Ovary (tissue), 9 donors: ENCODE data around the gene LHX2. TPM values are rescaled to one million over a fixed set of nuclear protein-coding genes. Genes with fewer than 3 reads are reported as not detected.

Experiments
- DNase-seq, 5 donors: peaks; one replicate each; pipeline ENCODE4 v3.0.0-alpha.2; 2019 to 2020
- H3K27ac ChIP-seq, 2 donors: fragments of 200-600 bp; one replicate each; pipeline versions ENCODE4 v1.5.1 to v1.8.0; 2019 to 2022
- H3K27me3 ChIP-seq: fragments of 200-600 bp; one replicate; pipeline ENCODE4 v1.8.0; 2022
- H3K36me3 ChIP-seq: fragments of 200-600 bp; sonication (generic); one replicate; pipeline ENCODE4 v1.5.1; 2019
- H3K4me1 ChIP-seq: one replicate; pipeline ENCODE4 v1.8.1; 2013; ENCODE audit warnings: mild to moderate bottlenecking, moderate library complexity; ENCODE audit not compliant: insufficient read depth
- H3K4me3 ChIP-seq: fragments of 200-600 bp; sonication (generic); one replicate; pipeline ENCODE4 v1.5.1; 2017
- H3K9me3 ChIP-seq, 2 donors: fragments of 200-600 bp in 1 of 2; sonication (generic) in 1 of 2; one replicate each; pipeline versions ENCODE4 v1.5.1 to v1.8.1; 2013 to 2019; ENCODE audit warnings: mild to moderate bottlenecking in 1 of 2, moderate library complexity in 1 of 2
- EP300 ChIP-seq: sonication (generic); formaldehyde crosslinking; IDR thresholded peaks from one replicate; pipeline ENCODE4 v1.6.1; 2017; ENCODE audit warnings: antibody characterized with exemption
- POLR2A ChIP-seq: fragments of 450-650 bp; IDR thresholded peaks from one replicate; pipeline ENCODE4 v1.6.1; 2017; ENCODE audit warnings: antibody characterized with exemption, mild to moderate bottlenecking, moderate library complexity
- WGBS, 3 donors: extraction: QIAGEN DNeasy Blood & Tissue Kit in 1 of 3; methylation state at CpG; one replicate each; pipeline versions ENCODE4 v1.1.5 to v1.1.7; 2013 to 2017; 5-methylcytosine and 5-hydroxymethylcytosine counted together
- intact Hi-C, 4 donors: fragments of 100-400 bp; cut with DNase I; formaldehyde crosslinking; loops; one replicate each; pipeline versions ENCODE4 v1.11.0 to v1.15.1; 2022 to 2023
- polyA plus RNA-seq, 2 donors: library from polyadenylated mRNA; stranded (reverse); fragments of 200-250 nt in 1 of 2; fragments of 350-450 nt in 1 of 2; fragmentation: Illumina TruSeq in 1 of 2; extraction: RNeasy Lipid Tissue Mini Kit (QIAGEN cat#74804) in 1 of 2; gene quantifications; one replicate each; pipeline ENCODE4 v1.2.3, GENCODE V29; 2013 to 2014
- total RNA-seq, 7 donors: library from RNA; depleted of rRNA in 2 of 7; stranded (reverse); fragments of >200 nt in 2 of 7; fragmentation: NEBNext Ultra II Directional in 3 of 7; extraction: Animal tissue kit (Norgen Biotek cat#: 25700) in 3 of 7; gene quantifications; one replicate each; pipeline versions ENCODE4 v1.1.0 to v1.2.4, GENCODE V29; 2016 to 2023
- TF ChIP-seq, protein P1 (sequence below), 3 donors: fragments of 450-650 bp in 2 of 3; fragments of 200-600 bp in 1 of 3; IDR thresholded peaks; one replicate each; pipeline versions ENCODE4 v1.5.1 to v1.8.0; 2016 to 2022; ENCODE audit warnings: antibody characterized with exemption in 3 of 3, mild to moderate bottlenecking in 1 of 3
- donor health status: DM: no; HTN: no; CAD: no; lungs with moderate emphysema.
- donor health status: DM: no; HTN: no; CAD: no.
- donor health status: Bipolar disorder and iron deficiency.
- donor health status: DM: yes; HTN: yes; CAD: no.
- donor health status: DM: no; HTN: no; CAD: no.
- donor health status: DM: yes; HTN: yes; CAD: no.

LHX2 gene
- total and polyA plus RNA-seq, 9 donors = 0.10 to 17.0 (median 0.49) TPM; not detected in 5

DNA sequence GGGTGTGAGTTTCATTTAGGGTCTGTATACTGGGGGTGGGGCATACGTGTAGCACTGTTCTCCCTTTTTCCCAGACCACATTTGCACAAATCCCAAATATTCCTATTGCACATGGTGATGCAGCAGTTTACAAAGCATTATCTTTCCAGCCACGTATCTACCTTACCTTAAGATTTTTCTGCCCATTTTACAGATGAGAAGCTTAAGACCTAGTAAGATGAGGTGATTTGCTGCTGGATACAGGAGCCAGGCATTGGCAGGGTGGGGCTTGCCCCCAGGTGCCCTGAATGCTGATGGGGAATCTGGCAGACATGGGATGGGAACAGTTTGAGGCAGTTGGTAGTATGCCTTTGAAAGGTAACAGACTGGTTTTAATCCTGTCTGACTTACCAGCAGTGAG is 12.5 kb downstream of the LHX2 start:
- no peak overlapping the region for H3K27ac ChIP-seq
- H3K4me1 ChIP-seq = no peaks in the 10 kb centered on the region
- TF ChIP-seq EP300 (no peak), POLR2A (no peak)
- TF ChIP-seq, protein P1, sequence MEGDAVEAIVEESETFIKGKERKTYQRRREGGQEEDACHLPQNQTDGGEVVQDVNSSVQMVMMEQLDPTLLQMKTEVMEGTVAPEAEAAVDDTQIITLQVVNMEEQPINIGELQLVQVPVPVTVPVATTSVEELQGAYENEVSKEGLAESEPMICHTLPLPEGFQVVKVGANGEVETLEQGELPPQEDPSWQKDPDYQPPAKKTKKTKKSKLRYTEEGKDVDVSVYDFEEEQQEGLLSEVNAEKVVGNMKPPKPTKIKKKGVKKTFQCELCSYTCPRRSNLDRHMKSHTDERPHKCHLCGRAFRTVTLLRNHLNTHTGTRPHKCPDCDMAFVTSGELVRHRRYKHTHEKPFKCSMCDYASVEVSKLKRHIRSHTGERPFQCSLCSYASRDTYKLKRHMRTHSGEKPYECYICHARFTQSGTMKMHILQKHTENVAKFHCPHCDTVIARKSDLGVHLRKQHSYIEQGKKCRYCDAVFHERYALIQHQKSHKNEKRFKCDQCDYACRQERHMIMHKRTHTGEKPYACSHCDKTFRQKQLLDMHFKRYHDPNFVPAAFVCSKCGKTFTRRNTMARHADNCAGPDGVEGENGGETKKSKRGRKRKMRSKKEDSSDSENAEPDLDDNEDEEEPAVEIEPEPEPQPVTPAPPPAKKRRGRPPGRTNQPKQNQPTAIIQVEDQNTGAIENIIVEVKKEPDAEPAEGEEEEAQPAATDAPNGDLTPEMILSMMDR (IDR thresholded peaks at IDR 0.05) = no peak
- 61 to 76% (median 63%) methylated on average over 2 of the region's 2 CpGs for WGBS, 3 donors
- DNase-seq = no peak
- H3K9me3 ChIP-seq = no peaks in the 10 kb centered on the region
- H3K36me3 ChIP-seq = no peaks in the 10 kb centered on the region
- intact Hi-C loops = no loop called here
- no peaks in the 10 kb centered on the region for H3K27me3 ChIP-seq
- no peak overlapping the region for H3K4me3 ChIP-seq

DNA sequence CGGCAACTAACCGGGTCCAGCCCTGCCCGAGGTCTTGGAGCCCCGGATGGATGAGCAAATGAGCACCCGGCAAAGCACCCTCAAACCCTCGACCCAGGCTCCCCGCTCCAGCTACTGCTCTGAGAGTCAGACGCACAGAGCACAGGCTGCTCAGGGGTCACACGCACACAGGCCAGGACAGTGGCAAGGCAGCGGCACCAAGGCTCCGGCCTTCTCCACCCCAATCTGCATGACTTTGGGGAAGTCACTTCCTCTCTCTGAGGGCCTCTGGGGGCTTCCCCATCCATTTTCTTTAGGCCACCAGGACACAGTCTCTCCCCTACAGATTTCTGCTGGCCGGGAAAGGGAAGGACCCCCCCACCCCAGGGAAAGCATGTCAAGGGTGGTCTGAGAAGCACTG is 18.0 kb downstream of the LHX2 start:
- Histone ChIP-seq H3K4me1 (peaks cover 2% of the 10 kb centered on the region), H3K27me3 (no peaks in the 10 kb centered on the region), H3K36me3 (no peaks in the 10 kb centered on the region), H3K4me3 (no peak overlapping the region), H3K9me3 (no peaks in the 10 kb centered on the region), H3K27ac (no peak overlapping the region)
- TF ChIP-seq POLR2A (no peak), EP300 (no peak)
- TF ChIP-seq, protein P1 (IDR thresholded peaks at IDR 0.05) = no peak
- WGBS, 3 donors = 90 to 91% (median 91%) methylated on average over 12 of the region's 12 CpGs
- intact Hi-C loops = loop anchor here in 1 of 4 donors (10.0 kb wide), 1 partner anchor 485 kb away; no protein-coding TSS in a partner anchor
- no peak for DNase-seq

DNA sequence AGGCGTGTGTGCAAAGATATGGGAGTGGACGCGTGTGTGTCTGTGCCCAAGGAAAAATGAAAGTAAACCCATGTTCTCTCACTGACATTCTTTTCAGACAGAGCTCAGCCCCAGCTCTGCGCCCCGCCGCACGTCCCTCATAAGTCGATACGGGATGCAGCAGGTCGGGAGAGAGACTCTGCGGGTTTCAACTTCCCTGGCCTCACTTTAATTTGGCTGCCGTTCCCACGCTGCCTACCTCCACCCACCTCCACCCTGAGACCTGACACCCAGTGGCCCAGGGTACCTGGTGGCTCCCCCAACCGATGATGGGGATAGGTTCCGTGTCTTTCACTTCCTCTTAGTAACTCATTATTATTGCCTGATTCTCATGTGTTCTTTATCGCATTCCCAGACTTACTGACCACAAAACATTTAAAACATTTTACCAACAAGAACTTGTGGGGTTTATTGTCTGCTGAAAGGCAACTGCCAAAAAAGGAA is 19.4 kb downstream of the LHX2 start:
- WGBS, 3 donors = 33 to 58% (median 53%) methylated on average over 16 of the region's 16 CpGs
- H3K36me3 ChIP-seq = no peaks in the 10 kb centered on the region
- TF ChIP-seq, protein P1 (IDR thresholded peaks at IDR 0.05) = no peak
- TF ChIP-seq POLR2A = no peak
- no peak for TF ChIP-seq EP300
- no peak overlapping the region for H3K27ac ChIP-seq
- no peak for DNase-seq
- H3K27me3 ChIP-seq = no peaks in the 10 kb centered on the region
- H3K9me3 ChIP-seq = no peaks in the 10 kb centered on the region
- H3K4me3 ChIP-seq = no peak overlapping the region
- peaks cover 2% of the 10 kb centered on the region for H3K4me1 ChIP-seq
- intact Hi-C loops = loop anchor here in 1 of 4 donors (10.0 kb wide), 1 partner anchor 486 kb away; no protein-coding TSS in a partner anchor

DNA sequence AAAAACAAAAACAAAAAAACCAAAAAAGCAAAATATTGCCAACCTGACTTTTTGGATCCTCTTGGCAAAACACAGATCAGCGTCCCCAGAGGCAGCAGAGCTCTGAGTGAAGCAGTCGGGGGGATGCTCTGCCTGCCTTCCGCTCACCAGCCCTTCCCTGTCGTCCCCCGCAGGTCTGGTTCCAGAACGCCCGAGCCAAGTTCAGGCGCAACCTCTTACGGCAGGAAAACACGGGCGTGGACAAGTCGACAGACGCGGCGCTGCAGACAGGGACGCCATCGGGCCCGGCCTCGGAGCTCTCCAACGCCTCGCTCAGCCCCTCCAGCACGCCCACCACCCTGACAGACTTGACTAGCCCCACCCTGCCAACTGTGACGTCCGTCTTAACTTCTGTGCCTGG is 20.7 kb downstream of the LHX2 start:
- no peaks in the 10 kb centered on the region for H3K36me3 ChIP-seq
- TF ChIP-seq, protein P1 (IDR thresholded peaks at IDR 0.05) = no peak
- TF ChIP-seq POLR2A (no peak), EP300 (no peak)
- peak in 1 of 5 donors; percentile 34 for DNase-seq
- H3K4me1 ChIP-seq = peaks cover 2% of the 10 kb centered on the region
- no peak overlapping the region for H3K4me3 ChIP-seq
- intact Hi-C loops = loop anchor here in 1 of 4 donors (10.0 kb wide), 1 partner anchor 487 kb away; no protein-coding TSS in a partner anchor
- H3K27ac ChIP-seq = no peak overlapping the region
- H3K27me3 ChIP-seq = no peaks in the 10 kb centered on the region
- no peaks in the 10 kb centered on the region for H3K9me3 ChIP-seq
- WGBS, 3 donors = 6 to 11% (median 8%) methylated on average over 24 of the region's 24 CpGs
